Activated CD8-positive, alpha-beta memory T cell treated with anti-CD3 and anti-CD28 coated beads, Interleukin-2, amount 10 ng/mL, durations not matched to agents 7 days and 5 days (primary cell): ENCODE measurements around the gene GAS2L1. TPM values are rescaled to one million over a fixed set of nuclear protein-coding genes. Genes with fewer than 3 reads are reported as not detected.
"Not testable (repeated sequence)": the region's sequence is repeated elsewhere in the genome, so short reads cannot be mapped to it uniquely, and the experiment has no call there.

Experiments used
- ATAC-seq: fragments of 150-1000 bp; cut with Tn5 transposase; one replicate; pipeline ENCODE4 v1.10.0; 2021; ENCODE audit warnings: moderate library complexity
- CTCF ChIA-PET: fragments of 350-600 bp; sonication (Branson Sonifier 250); formaldehyde crosslinking; loops from one replicate; lab custom pipeline; 2021; ENCODE audit warnings: antibody characterized with exemption; lab: Charles Lee
- DNase-seq: peaks from one replicate; pipeline ENCODE4 v3.0.0-alpha.2; 2020
- H3K27ac Mint-ChIP-seq: one replicate; pipeline ENCODE4 v1.8.0; 2021; ENCODE audit warnings: mild to moderate bottlenecking, mixed read lengths
- H3K27me3 Mint-ChIP-seq: one replicate; pipeline ENCODE4 v1.8.0; 2021; ENCODE audit warnings: mixed read lengths
- H3K36me3 Mint-ChIP-seq: one replicate; pipeline ENCODE4 v1.8.0; 2021; ENCODE audit warnings: mild to moderate bottlenecking, mixed read lengths
- H3K4me1 Mint-ChIP-seq: one replicate; pipeline ENCODE4 v1.8.0; 2021; ENCODE audit warnings: mixed read lengths
- H3K4me3 Mint-ChIP-seq: one replicate; pipeline ENCODE4 v1.8.0; 2021; ENCODE audit warnings: mild to moderate bottlenecking, moderate library complexity, mixed read lengths
- H3K9me3 Mint-ChIP-seq: one replicate; pipeline ENCODE4 v1.8.0; 2022; ENCODE audit warnings: low read depth, mixed read lengths
- microRNA-seq: library from miRNA; unstranded; fragments of <30 nt; microRNA quantifications from one replicate; pipeline ENCODE4 v1.2.0, GENCODE V29; 2022
- total RNA-seq, 2 experiments: library from RNA; stranded (reverse); gene quantifications; one replicate each; pipeline ENCODE4 v1.2.3, GENCODE V29; 2021

GAS2L1 gene
- total RNA-seq, 2 experiments from 2014 or later: 12.0 to 16.9 TPM

GRCh38 chr22:29348956-29349355 is 42.5 kb downstream of the GAS2L1 start:
- CTCF ChIA-PET: no interaction called here
- Mint-ChIP-seq H3K4me1 (peaks cover 2% of the 10 kb centered on the region), H3K27me3 (no peaks in the 10 kb centered on the region), H3K36me3 (peaks cover 34% of the 10 kb centered on the region), H3K4me3 (no peak overlapping the region), H3K27ac (no peak overlapping the region), H3K9me3 (no peaks in the 10 kb centered on the region)
- no peak for ATAC-seq
- no peak for DNase-seq

DNA sequence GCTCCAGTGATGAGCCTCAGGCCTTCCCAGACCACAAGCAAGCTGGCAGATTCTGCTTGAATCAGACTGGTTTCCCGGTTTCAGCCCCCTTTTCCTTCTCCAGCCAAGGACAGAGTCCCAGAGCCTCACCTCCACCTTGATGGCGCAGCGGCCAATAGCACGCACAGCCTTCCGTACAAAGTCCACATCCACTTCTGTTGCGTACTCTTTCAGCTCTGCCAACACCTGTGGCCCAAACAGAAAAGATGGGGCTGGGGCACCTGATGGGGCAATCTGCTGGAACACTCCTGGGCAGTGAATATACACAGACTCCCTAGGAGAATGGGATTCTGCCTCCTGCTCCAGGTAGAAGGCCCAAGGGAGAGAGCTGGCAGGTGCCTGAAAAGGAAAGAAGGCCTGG is 44.6 kb downstream of the GAS2L1 start:
- no peak overlapping the region for H3K4me3 Mint-ChIP-seq
- H3K27ac Mint-ChIP-seq: no peak overlapping the region
- no peaks in the 10 kb centered on the region for H3K27me3 Mint-ChIP-seq
- CTCF ChIA-PET: no interaction called here
- no peaks in the 10 kb centered on the region for H3K4me1 Mint-ChIP-seq
- DNase-seq (no peak), ATAC-seq (no peak)
- H3K36me3 Mint-ChIP-seq: peaks cover 30% of the 10 kb centered on the region
- H3K9me3 Mint-ChIP-seq: no peaks in the 10 kb centered on the region

DNA sequence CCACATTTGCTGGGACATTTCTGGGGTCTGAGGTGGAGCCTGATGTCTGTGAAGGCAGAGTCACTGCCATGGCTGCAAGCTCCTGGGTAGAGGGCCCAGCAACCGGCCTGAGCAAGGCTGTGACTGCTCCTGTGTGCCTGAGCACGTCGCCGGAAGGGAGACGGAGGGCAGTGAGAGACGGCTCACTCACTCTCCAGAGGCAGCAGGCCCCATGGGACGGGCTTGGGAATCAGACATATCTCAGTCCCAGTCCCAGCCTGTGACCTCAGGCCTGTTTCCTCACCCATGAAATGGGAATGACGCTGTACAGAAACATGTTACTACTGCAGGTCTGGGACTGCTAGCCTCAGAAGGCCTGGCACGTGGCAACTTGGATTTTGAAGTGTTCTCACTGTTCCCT is 45.4 kb downstream of the GAS2L1 start:
- Mint-ChIP-seq H3K27ac (no peak overlapping the region), H3K27me3 (no peaks in the 10 kb centered on the region), H3K4me3 (no peak overlapping the region), H3K9me3 (no peaks in the 10 kb centered on the region), H3K4me1 (no peaks in the 10 kb centered on the region), H3K36me3 (peaks cover 28% of the 10 kb centered on the region)
- DNase-seq (no peak), ATAC-seq (no peak)
- CTCF ChIA-PET: no interaction called here

GRCh38 chr22:29352778-29353177 is 46.3 kb downstream of the GAS2L1 start:
- no peak overlapping the region for H3K4me3 Mint-ChIP-seq
- no peak overlapping the region for H3K27ac Mint-ChIP-seq
- no peaks in the 10 kb centered on the region for H3K4me1 Mint-ChIP-seq
- DNase-seq (no peak), ATAC-seq (no peak)
- H3K9me3 Mint-ChIP-seq: no peaks in the 10 kb centered on the region
- peaks cover 21% of the 10 kb centered on the region for H3K36me3 Mint-ChIP-seq
- CTCF ChIA-PET: no interaction called here
- H3K27me3 Mint-ChIP-seq: no peaks in the 10 kb centered on the region

DNA sequence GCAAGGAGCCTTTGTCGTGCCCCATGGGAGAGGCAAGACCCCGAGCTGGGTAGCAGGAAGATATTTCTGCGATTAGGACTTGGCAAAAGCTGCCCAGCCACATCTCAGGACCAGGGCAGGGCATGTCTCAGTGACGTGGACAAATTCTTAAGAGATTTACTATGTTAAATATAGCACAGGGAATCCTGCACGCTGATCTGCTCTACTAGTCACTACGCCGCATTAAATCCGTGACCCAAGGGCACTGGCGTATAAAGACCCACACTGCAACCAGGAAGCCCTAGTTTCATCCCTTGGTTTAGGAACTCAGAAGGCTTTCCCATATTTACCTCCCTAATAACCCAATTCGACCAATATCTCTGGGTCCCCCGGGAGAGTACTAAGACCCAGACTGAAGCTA is 46.8 kb downstream of the GAS2L1 start:
- CTCF ChIA-PET: no interaction called here
- no peaks in the 10 kb centered on the region for H3K9me3 Mint-ChIP-seq
- ATAC-seq (no peak), DNase-seq (no peak)
- H3K4me1 Mint-ChIP-seq: no peaks in the 10 kb centered on the region
- no peak overlapping the region for H3K27ac Mint-ChIP-seq
- no peaks in the 10 kb centered on the region for H3K27me3 Mint-ChIP-seq
- no peak overlapping the region for H3K4me3 Mint-ChIP-seq
- peaks cover 25% of the 10 kb centered on the region for H3K36me3 Mint-ChIP-seq

DNA sequence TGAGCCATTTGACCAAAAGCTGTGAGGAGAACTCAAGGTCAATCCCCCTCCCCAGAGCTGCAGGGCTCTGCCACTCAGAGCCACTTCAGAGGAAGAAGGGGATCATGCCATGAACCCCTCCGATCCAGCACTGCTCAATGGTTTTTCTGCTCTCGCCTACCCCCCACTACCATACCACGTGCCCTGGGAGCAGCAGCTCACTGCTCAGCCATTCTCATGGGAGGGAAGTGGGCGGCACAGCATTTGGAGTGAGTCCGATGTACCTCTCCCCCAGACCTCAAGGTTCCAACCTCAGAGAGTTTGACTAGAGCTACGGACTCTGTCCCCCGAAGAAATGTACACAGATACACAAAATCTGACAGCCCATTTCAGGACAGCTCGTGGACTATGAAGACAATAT is 47.4 kb downstream of the GAS2L1 start:
- ATAC-seq (no peak), DNase-seq (no peak)
- H3K36me3 Mint-ChIP-seq: peaks cover 26% of the 10 kb centered on the region
- H3K27me3 Mint-ChIP-seq: no peaks in the 10 kb centered on the region
- CTCF ChIA-PET: interaction anchor here (1.2 kb wide), 1 partner anchor 43 kb away, joined by 3 read pairs; no protein-coding TSS in a partner anchor
- H3K9me3 Mint-ChIP-seq: no peaks in the 10 kb centered on the region
- no peak overlapping the region for H3K4me3 Mint-ChIP-seq
- no peaks in the 10 kb centered on the region for H3K4me1 Mint-ChIP-seq
- no peak overlapping the region for H3K27ac Mint-ChIP-seq

DNA sequence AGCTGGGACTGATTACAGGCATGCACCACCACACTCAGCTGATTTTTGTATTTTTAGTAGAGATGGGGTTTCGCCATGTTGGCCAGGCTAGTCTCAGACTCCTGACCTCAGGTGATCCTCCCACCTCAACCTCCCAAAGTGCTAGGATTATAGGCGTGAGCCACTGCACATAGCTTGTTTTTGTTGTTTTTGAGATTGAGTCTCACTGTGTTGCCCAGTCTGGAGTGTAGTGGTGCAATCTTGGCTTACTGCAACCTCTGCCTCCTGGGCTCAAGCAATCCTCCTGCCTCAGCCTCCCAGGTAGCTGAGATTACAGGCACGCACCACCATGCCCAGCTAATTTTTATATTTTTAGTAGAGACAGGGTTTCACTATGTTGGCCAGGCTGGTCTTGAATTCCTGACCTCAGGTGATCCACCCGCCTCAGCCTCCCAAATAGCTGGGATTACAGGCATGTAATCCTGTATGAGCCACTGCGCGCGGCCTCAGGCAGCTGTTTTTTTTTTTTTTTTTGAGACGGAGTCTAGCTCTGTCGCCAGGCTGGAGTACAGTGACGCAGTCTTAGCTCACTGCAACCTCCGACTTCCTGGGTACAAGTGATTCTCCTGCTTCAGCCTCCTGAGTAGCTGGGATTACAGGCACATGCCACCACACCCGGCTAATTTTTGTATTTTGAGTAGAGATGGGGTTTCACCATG is 50.9 kb downstream of the GAS2L1 start:
- CTCF ChIA-PET, ATAC-seq, H3K27me3 Mint-ChIP-seq, H3K9me3 Mint-ChIP-seq, H3K4me1 Mint-ChIP-seq, H3K27ac Mint-ChIP-seq, DNase-seq, H3K4me3 Mint-ChIP-seq: not testable (repeated sequence)
- peaks cover 25% of the 10 kb centered on the region for H3K36me3 Mint-ChIP-seq

GRCh38 chr22:29359469-29359868 is 53.0 kb downstream of the GAS2L1 start:
- no peak overlapping the region for H3K27ac Mint-ChIP-seq
- no peak for DNase-seq
- CTCF ChIA-PET: interaction anchor here (0.9 to 1.5 kb wide), 3 partner anchors 15 to 56 kb away, joined by 3 read pairs; no protein-coding TSS in a partner anchor
- peaks cover 2% of the 10 kb centered on the region for H3K4me1 Mint-ChIP-seq
- H3K4me3 Mint-ChIP-seq: no peak overlapping the region
- ATAC-seq: no peak
- H3K27me3 Mint-ChIP-seq: no peaks in the 10 kb centered on the region
- peaks cover 23% of the 10 kb centered on the region for H3K36me3 Mint-ChIP-seq
- H3K9me3 Mint-ChIP-seq: no peaks in the 10 kb centered on the region

Small RNAs within 50 kb of the gene (microRNA-seq; reads per million reads assigned to microRNA genes)
- gene MIR3653: 36.2 reads per million, percentile 53 among the genes with 10 or more reads in this experiment

Other genes with a start within 250 kb of the GAS2L1 start
- gene C22orf31, start 244.8 kb upstream of the GAS2L1 start, total RNA-seq: not detected
- gene KREMEN1, start 233.6 kb upstream of the GAS2L1 start, total RNA-seq: under 1 TPM; 0.09 to 0.47 TPM
- gene EMID1, start 100.8 kb upstream of the GAS2L1 start, total RNA-seq: under 1 TPM in 1 of 2 experiments, not detected in 1; 0.61 TPM
- gene RHBDD3, start 38.7 kb upstream of the GAS2L1 start, total RNA-seq: 10 to 100 TPM; 40.5 to 44.7 TPM
- gene EWSR1, start 38.4 kb upstream of the GAS2L1 start, total RNA-seq: 100 to 1,000 TPM; 336 to 408 TPM
- under 1 TPM; 0.63 to 0.70 TPM for gene RASL10A, start 9.0 kb downstream of the GAS2L1 start, total RNA-seq
- 10 to 100 TPM; 82.9 to 90.8 TPM for gene AP1B1, start 81.9 kb downstream of the GAS2L1 start, total RNA-seq
- not detected for gene RFPL1, start 131.9 kb downstream of the GAS2L1 start, total RNA-seq
- 1 to 10 TPM; 6.0 to 9.0 TPM for gene NEFH, start 173.6 kb downstream of the GAS2L1 start, total RNA-seq
- 10 to 100 TPM; 57.5 to 62.9 TPM for gene THOC5, start 247.1 kb downstream of the GAS2L1 start, total RNA-seq